K562 (cell line): ENCODE results near the gene ARHGAP26. TPM values are rescaled to one million over a fixed set of nuclear protein-coding genes. Genes with fewer than 3 reads are reported as not detected.

Experiments
- CREB3L1 ChIP-seq: fragments of 450-650 bp; IDR thresholded peaks from 2 replicates; pipeline ENCODE4 v1.6.1; 2014; ENCODE audit warnings: low read depth, mild to moderate bottlenecking, moderate library complexity, borderline replicate concordance
- KAT2B ChIP-seq: IDR thresholded peaks from one replicate; pipeline ENCODE4 v1.6.1; 2012; ENCODE audit warnings: low read depth, mild to moderate bottlenecking, control low read depth, inconsistent platforms, low read length, moderate library complexity
- MAX ChIP-seq: sonication (generic); formaldehyde crosslinking; IDR thresholded peaks from 2 replicates; pipeline ENCODE4 v1.9.0; 2022; ENCODE audit warnings: mild to moderate bottlenecking, missing genetic modification reagents
- TAF9B ChIP-seq: fragments of 450-650 bp; IDR thresholded peaks from 2 replicates; pipeline ENCODE4 v1.6.1; 2018; ENCODE audit warnings: mild to moderate bottlenecking; ENCODE audit not compliant: partially characterized antibody
- THRB ChIP-seq: fragments of 450-650 bp; formaldehyde crosslinking; conservative IDR thresholded peaks from 2 replicates; pipeline ENCODE4 v1.4.0; 2022; ENCODE audit warnings: mild to moderate bottlenecking, missing genetic modification characterization
- U2AF2 ChIP-seq: fragments of 200-400 bp; formaldehyde crosslinking; optimal IDR thresholded peaks from 2 replicates; pipeline ENCODE3; 2017; ENCODE audit warnings: low read depth, mild to moderate bottlenecking, low read length
- ZBTB26 ChIP-seq: fragments of 450-650 bp; formaldehyde crosslinking; IDR thresholded peaks from 2 replicates; pipeline ENCODE4 v1.4.0; 2022; ENCODE audit warnings: missing genetic modification characterization
- polyA plus RNA-seq, 8 experiments: library from polyadenylated mRNA; depleted of rRNA in 4 of 8; stranded (reverse) in 5 of 8; unstranded in 3 of 8; fragments of >200 nt; fragmentation: Nextera tagmentation in 2 of 8; fragmentation: Illumina TruSeq in 1 of 8; extraction: Ambion mirVana in 2 of 8; extraction: Trizol in 1 of 8; gene quantifications; 2 replicates each; pipeline versions ENCODE4 v1.2.1 to v1.2.3, GENCODE V29; 2011 to 2014; ENCODE audit warnings: inconsistent platforms in 1 of 8, missing spikeins in 1 of 8
- total RNA-seq, 7 experiments: library from RNA; depleted of rRNA in 6 of 7; stranded (reverse); fragments of >200 nt in 6 of 7; fragmentation: Illumina TruSeq in 2 of 7; extraction: Trizol in 2 of 7; gene quantifications; 2 replicates each; pipeline versions ENCODE4 v1.2.1 to v1.2.3, GENCODE V29; 2011 to 2021; ENCODE audit warnings: low replicate concordance in 1 of 7

Gene ARHGAP26
- total and polyA plus RNA-seq, 9 of the 15 experiments (the other 6 are each of a cell fraction or from before 2014, with no cell fraction given): 0.13 to 1.1 (median 0.55) TPM

- TF ChIP-seq CREB3L1 (no peak), TAF9B (no peak), THRB (CRISPR knock-in tag) (no peak), KAT2B (no peak), U2AF2 (no peak), MAX (CRISPR knock-in tag) (no peak), ZBTB26 (no peak)
- TF ChIP-seq, all 486 proteins: peak for 0
Observed at GRCh38 chr5:142878638-142879037, 108.5 kb downstream of the ARHGAP26 start (continued).
